Heart left ventricle (tissue), 16 donors: ENCODE measurements around the gene ACKR3. TPM values are rescaled to one million over a fixed set of nuclear protein-coding genes. Genes with fewer than 3 reads are reported as not detected.

Experiments used
- ATAC-seq, 4 donors: fragments of 200-7000 bp; cut with Tn5 transposase; one replicate each; pipeline ENCODE4 v1.9.1; 2020 to 2022; ENCODE audit warnings: moderate library complexity in 4 of 4, mild to moderate bottlenecking in 3 of 4, moderate number of reproducible peaks in 1 of 4
- DNase-seq, 5 donors: peaks; one replicate each; pipeline ENCODE4 v3.0.0-alpha.2; 2020
- H3K27ac ChIP-seq, 12 donors: fragments of 200-600 bp; sonication (generic) in 4 of 12; one replicate each; pipeline versions ENCODE4 v1.5.0 to v1.8.0; 2016 to 2022; ENCODE audit warnings: mild to moderate bottlenecking in 2 of 12
- H3K27me3 ChIP-seq, 9 donors: fragments of 200-600 bp; sonication (generic) in 2 of 9; one replicate each; pipeline versions ENCODE4 v1.5.1 to v1.8.0; 2016 to 2022; ENCODE audit warnings: mild to moderate bottlenecking in 3 of 9
- H3K36me3 ChIP-seq, 9 donors: fragments of 200-600 bp; sonication (generic) in 2 of 9; one replicate each; pipeline versions ENCODE4 v1.5.0 to v1.8.0; 2018 to 2022; ENCODE audit warnings: mild to moderate bottlenecking in 2 of 9
- H3K4me1 ChIP-seq, 12 donors: fragments of 200-600 bp; sonication (generic) in 4 of 12; one replicate each; pipeline versions ENCODE4 v1.5.0 to v1.8.0; 2016 to 2022; ENCODE audit warnings: mild to moderate bottlenecking in 3 of 12
- H3K4me3 ChIP-seq, 12 donors: fragments of 200-600 bp; sonication (generic) in 4 of 12; one replicate each; pipeline versions ENCODE4 v1.5.0 to v1.8.0; 2017 to 2022; ENCODE audit warnings: mild to moderate bottlenecking in 9 of 12, moderate library complexity in 4 of 12
- H3K9me3 ChIP-seq, 12 donors: fragments of 200-600 bp; sonication (generic) in 4 of 12; one replicate each; pipeline versions ENCODE4 v1.5.0 to v1.8.0; 2016 to 2022; ENCODE audit warnings: mild to moderate bottlenecking in 1 of 12
- CTCF ChIP-seq, 12 donors: fragments of 200-600 bp; sonication (generic) in 4 of 12; IDR thresholded peaks; one replicate each; pipeline versions ENCODE4 v1.5.0 to v1.8.0; 2018 to 2022; ENCODE audit warnings: antibody characterized with exemption in 12 of 12, mild to moderate bottlenecking in 5 of 12
- POLR2A ChIP-seq, 2 donors: fragments of 450-650 bp; IDR thresholded peaks; one replicate each; pipeline ENCODE4 v1.6.1; 2017; ENCODE audit warnings: antibody characterized with exemption in 2 of 2, mild to moderate bottlenecking in 2 of 2, moderate library complexity in 2 of 2
- WGBS, 4 donors: extraction: QIAGEN DNeasy Blood & Tissue Kit in 2 of 4; methylation state at CpG; one replicate each; pipeline versions ENCODE4 v1.1.5 to v1.1.7; 2013 to 2018; 5-methylcytosine and 5-hydroxymethylcytosine counted together
- intact Hi-C, 10 donors: fragments of 100-400 bp; cut with DNase I; formaldehyde crosslinking; loops; one replicate each; pipeline versions ENCODE4 v1.11.1 to v1.14.2; 2022
- polyA plus RNA-seq, 2 donors: library from polyadenylated mRNA; stranded (reverse); fragments of 200-250 nt; gene quantifications; one replicate each; pipeline ENCODE4 v1.2.3, GENCODE V29; 2013
- total RNA-seq, 9 donors: library from RNA; depleted of rRNA in 2 of 9; stranded (reverse); fragments of >200 nt in 2 of 9; fragmentation: NEBNext Ultra II Directional in 3 of 9; extraction: Animal tissue kit (Norgen Biotek cat#: 25700) in 3 of 9; gene quantifications; one replicate each; pipeline versions ENCODE4 v1.1.0 to v1.2.4, GENCODE V29; 2016 to 2023
- donor health status: ischemic (EF 13 %, LVEDD 7.1; RV severe dilation, severe dysfunction).
- donor health status: healthy with polysubstance abuse.
- donor health status: DM: no; HTN: yes; CAD: no.
- donor health status: DM: no; HTN: no; CAD: no.
- donor health status: ischemic (EF 25% LVEDD 6.9; RV normal size, moderate dysfunction).
- donor health status: ischemic (EF 25% LVEDD 5.7; RV mildly dilated, moderate dysfunction).
- donor health status: healthy.
- donor health status: DM: yes; HTN: yes; CAD: no.
- donor health status: ischemic (EF 35%, LVEDD 5.7; RV mildly dilated, moderate dysfunction).
- donor health status: nonischemic (EF 11% LVEDD 7.7; RV severe dilation, severe dysfunction).
- donor health status: DM: yes; HTN: yes; CAD: no.
- donor health status: PGD.
- donor health status: ischemic (EF 29% LVEDD 5.4; RV normal size, mild dysfunction).
- donor health status: nonischemic (EF 23%, LVEDD 6.1; RV moderate dilation, normal function).

ACKR3 gene
- total and polyA plus RNA-seq, 11 donors: 12.8 to 56.3 (median 29.8) TPM

- 91 to 99% (median 97%) methylated on average over 7 of the region's 7 CpGs for WGBS, 4 donors
- Histone ChIP-seq H3K36me3 (no peaks in the 10 kb centered on the region), H3K27ac (no peak overlapping the region), H3K4me1 (peaks cover 0 to under 1% (median 0%) of the 10 kb centered on the region in 12 donors), H3K4me3 (no peak overlapping the region), H3K27me3 (no peaks in the 10 kb centered on the region), H3K9me3 (no peaks in the 10 kb centered on the region)
- no peak for TF ChIP-seq CTCF (IDR thresholded peaks at IDR 0.05)
- TF ChIP-seq POLR2A (IDR thresholded peaks at IDR 0.05): no peak
- ATAC-seq (no peak), DNase-seq (no peak)
- intact Hi-C loops: no loop called here
These were observed 38.4 kb upstream of the ACKR3 start for GRCh38 chr2:236531195-236531594.

DNA sequence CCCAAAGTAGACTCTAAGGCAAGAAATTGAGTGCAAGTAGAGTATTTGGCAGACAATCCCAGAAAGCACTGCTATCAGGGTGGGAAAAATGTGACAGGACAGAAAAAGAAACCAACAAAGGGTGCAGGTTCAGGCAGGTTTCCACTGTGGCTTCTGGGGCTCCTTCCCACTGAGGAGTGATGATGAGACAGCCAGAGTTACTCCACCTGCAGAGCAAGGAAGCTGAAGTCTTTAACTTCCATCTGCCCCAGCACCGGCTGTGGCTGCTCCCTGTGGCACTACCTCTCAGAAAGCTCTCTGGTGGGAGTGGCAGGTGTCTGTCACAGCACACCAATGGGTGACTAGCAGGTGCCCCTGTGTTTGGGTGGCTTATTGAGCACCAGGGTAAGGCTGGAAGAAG lies 37.6 kb upstream of the ACKR3 start:
- 72 to 94% (median 85%) methylated on average over 1 of the region's 1 CpG for WGBS, 4 donors

DNA sequence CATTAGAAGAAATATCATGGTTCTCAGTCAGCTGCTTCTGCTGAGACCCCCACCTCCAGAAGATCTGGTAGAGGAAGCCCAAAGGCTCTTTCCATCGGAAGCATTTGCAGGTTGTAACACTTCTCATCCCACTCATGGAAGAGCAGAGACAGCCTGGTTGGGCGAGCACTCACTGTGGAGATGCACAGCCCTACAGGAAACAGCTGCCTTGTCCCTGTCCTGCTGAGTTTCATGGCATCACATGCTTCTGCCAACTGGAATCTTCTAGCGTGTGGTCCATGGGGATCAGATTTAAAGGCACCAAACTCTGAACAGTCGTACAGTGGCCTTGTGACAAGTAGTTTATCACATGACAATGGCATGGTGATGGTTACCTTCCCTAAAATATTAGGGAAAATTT lies 36.3 kb upstream of the ACKR3 start:
- Histone ChIP-seq H3K4me1 (peaks cover 0 to 13% (median 0%) of the 10 kb centered on the region in 12 donors), H3K27ac (no peak overlapping the region), H3K27me3 (no peaks in the 10 kb centered on the region), H3K4me3 (no peak overlapping the region), H3K36me3 (no peaks in the 10 kb centered on the region), H3K9me3 (no peaks in the 10 kb centered on the region)
- WGBS, 4 donors: 81 to 89% (median 82%) methylated on average over 4 of the region's 4 CpGs
- DNase-seq (no peak), ATAC-seq (no peak)
- TF ChIP-seq CTCF (IDR thresholded peaks at IDR 0.05): no peak
- TF ChIP-seq POLR2A (IDR thresholded peaks at IDR 0.05): no peak
- intact Hi-C loops: no loop called here

More for the DNA sequence above, 37.6 kb upstream of the ACKR3 start:
- Histone ChIP-seq H3K36me3 (no peaks in the 10 kb centered on the region), H3K9me3 (no peaks in the 10 kb centered on the region), H3K27me3 (no peaks in the 10 kb centered on the region), H3K4me3 (no peak overlapping the region), H3K4me1 (peaks cover 0 to 8% (median 0%) of the 10 kb centered on the region in 12 donors), H3K27ac (no peak overlapping the region)
- intact Hi-C loops: no loop called here
- no peak for TF ChIP-seq POLR2A (IDR thresholded peaks at IDR 0.05)
- TF ChIP-seq CTCF (IDR thresholded peaks at IDR 0.05): no peak
- ATAC-seq (no peak), DNase-seq (no peak)

DNA sequence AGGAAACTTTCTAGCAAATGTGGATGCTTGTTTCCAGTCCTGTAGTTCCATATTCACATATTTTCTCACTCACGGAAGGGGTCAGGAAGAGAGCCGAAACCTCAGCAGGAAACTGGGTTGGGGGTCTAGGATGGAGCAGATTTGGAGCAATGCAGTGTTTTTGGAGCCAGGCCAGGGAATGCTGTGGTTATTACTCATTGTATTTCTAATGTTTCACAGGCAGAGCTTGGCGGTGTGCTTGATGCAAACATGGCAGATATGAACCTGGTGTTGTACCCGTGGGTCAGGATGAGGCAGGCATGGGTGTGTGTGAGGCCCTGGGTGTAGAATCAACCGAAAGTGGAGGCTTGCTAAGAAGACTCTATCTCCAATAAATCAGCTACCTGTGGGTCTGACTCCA lies 34.6 kb upstream of the ACKR3 start:
- intact Hi-C loops: no loop called here
- no peak for TF ChIP-seq CTCF (IDR thresholded peaks at IDR 0.05)
- no peak for TF ChIP-seq POLR2A (IDR thresholded peaks at IDR 0.05)
- Histone ChIP-seq H3K27me3 (no peaks in the 10 kb centered on the region), H3K9me3 (no peaks in the 10 kb centered on the region), H3K27ac (no peak overlapping the region), H3K4me1 (peaks cover 0 to 13% (median 0%) of the 10 kb centered on the region in 12 donors), H3K4me3 (no peak overlapping the region), H3K36me3 (no peaks in the 10 kb centered on the region)
- 58 to 66% (median 64%) methylated on average over 5 of the region's 5 CpGs for WGBS, 4 donors
- ATAC-seq (no peak), DNase-seq (no peak)
